Testis (tissue), 2 donors: ENCODE measurements around the gene PIP5KL1.

Source experiments
- CTCF ChIP-seq, 3 experiments: fragments of 450-650 bp in 2 of 3; fragments of 200-600 bp in 1 of 3; sonication (generic) in 1 of 3; IDR thresholded peaks; one replicate each; pipeline ENCODE4 v1.5.1; 2016 to 2019; ENCODE audit warnings: antibody characterized with exemption in 3 of 3, mild to moderate bottlenecking in 2 of 3, moderate library complexity in 1 of 3
- POLR2A ChIP-seq: fragments of 450-650 bp; IDR thresholded peaks from one replicate; pipeline ENCODE4 v1.6.1; 2017; ENCODE audit warnings: antibody characterized with exemption, mild to moderate bottlenecking, moderate library complexity

GRCh38 chr9:127930231-127931091 lies at the start of gene PIP5KL1:
- TF ChIP-seq POLR2A: no peak
- TF ChIP-seq CTCF (IDR thresholded peaks at IDR 0.05): no peak
